ENCODE results near the gene ARPC1A. TPM values are rescaled to one million over a fixed set of nuclear protein-coding genes. Genes with fewer than 3 reads are reported as not detected.
"Not testable (repeated sequence)": the region's sequence is repeated elsewhere in the genome, so short reads cannot be mapped to it uniquely, and the experiment has no call there.

ARPC1A gene
- total and polyA plus RNA-seq, 2 donors (not counting 1 experiment from before 2014, with no cell fraction given), result 184 to 226 TPM

DNA sequence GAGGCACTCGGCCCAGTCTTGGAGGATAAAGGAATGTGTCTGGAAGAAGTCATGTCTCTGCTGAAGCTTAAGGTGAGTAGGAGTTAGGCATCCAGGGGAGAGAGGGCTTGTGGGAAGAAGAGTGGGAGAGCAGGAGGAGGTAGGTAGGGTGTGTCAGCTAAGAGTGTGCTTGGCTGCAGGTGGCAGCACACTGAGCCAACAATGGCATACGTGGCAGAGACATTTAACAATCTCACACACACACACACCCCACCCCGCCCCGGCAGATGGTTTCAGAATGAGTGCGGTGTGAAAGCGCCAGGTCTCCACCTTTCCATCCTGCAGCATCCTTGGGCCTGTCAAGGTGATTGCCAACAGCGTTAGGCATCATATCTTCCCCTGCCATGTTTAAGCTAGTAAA lies 11.2 kb upstream of the ARPC1A start:
- H3K27ac ChIP-seq (ENCODE audit: insufficient read depth, low read length), result no peak overlapping the region
- H3K4me2 ChIP-seq (ENCODE audit: extremely low read depth, insufficient read depth, low read length), result no peak overlapping the region
- H3K4me3 ChIP-seq (replicated peaks in 1 of 4; ENCODE audit: control extremely low read depth in 1 of 4, insufficient read depth in 1 of 4, low read depth in 3 of 4, low read length in 4 of 4), result no peak overlapping the region
- H2AFZ ChIP-seq (ENCODE audit: low read length), result no peak overlapping the region
- no peaks in the 10 kb centered on the region for H4K20me1 ChIP-seq (ENCODE audit: control insufficient read depth, extremely low read depth, insufficient read depth, low read length)
- TF ChIP-seq EZH2 (IDR thresholded peaks at IDR 0.05; ENCODE audit: low read length, missing control alignments), result no peak
- TF ChIP-seq, protein P1, sequence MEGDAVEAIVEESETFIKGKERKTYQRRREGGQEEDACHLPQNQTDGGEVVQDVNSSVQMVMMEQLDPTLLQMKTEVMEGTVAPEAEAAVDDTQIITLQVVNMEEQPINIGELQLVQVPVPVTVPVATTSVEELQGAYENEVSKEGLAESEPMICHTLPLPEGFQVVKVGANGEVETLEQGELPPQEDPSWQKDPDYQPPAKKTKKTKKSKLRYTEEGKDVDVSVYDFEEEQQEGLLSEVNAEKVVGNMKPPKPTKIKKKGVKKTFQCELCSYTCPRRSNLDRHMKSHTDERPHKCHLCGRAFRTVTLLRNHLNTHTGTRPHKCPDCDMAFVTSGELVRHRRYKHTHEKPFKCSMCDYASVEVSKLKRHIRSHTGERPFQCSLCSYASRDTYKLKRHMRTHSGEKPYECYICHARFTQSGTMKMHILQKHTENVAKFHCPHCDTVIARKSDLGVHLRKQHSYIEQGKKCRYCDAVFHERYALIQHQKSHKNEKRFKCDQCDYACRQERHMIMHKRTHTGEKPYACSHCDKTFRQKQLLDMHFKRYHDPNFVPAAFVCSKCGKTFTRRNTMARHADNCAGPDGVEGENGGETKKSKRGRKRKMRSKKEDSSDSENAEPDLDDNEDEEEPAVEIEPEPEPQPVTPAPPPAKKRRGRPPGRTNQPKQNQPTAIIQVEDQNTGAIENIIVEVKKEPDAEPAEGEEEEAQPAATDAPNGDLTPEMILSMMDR (conservative IDR thresholded peaks at IDR 0.05 in 1 of 2, IDR thresholded peaks at IDR 0.05 in 1 of 2; ENCODE audit: low read depth in 1 of 2, low read length in 2 of 2), result no peak
- no peak for DNase-seq (ENCODE audit: low read depth in 2 of 2)
- H3K36me3 ChIP-seq (ENCODE audit: control insufficient read depth, insufficient read depth, low read length), result no peaks in the 10 kb centered on the region
- no peaks in the 10 kb centered on the region for H3K4me1 ChIP-seq (ENCODE audit: control insufficient read depth, extremely low read depth, insufficient read depth, low read length)
- no peaks in the 10 kb centered on the region for H3K27me3 ChIP-seq (ENCODE audit: control insufficient read depth, insufficient read depth, low read length)
- no peak overlapping the region for H3K9ac ChIP-seq (ENCODE audit: insufficient read depth, low read length)
- H3K9me3 ChIP-seq (ENCODE audit: control insufficient read depth, insufficient read depth, low read depth, low read length), result no peaks in the 10 kb centered on the region
- no peaks in the 10 kb centered on the region for H3K79me2 ChIP-seq (ENCODE audit: control insufficient read depth, insufficient read depth, low read length)

DNA sequence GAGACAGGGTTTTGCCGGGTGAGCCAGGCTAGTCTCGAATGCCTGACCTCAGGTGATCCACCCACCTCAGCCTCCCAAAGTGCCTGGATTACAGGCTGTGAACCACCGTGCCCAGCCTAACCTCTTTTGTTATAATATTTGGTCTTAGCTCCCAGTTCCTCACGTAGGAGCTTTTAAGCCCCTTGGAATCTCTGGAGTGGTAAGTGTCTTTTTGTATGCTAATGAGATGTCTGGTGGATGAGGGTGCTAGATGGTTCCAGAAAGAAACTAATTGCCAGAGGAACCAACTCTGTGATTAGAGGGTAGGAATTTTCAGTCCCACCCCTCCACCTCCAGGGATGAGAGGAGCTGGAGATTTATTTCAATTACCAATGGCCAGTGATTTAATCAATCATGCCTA lies 5.3 kb upstream of the ARPC1A start:
- TF ChIP-seq, protein P1 (conservative IDR thresholded peaks at IDR 0.05 in 1 of 2, IDR thresholded peaks at IDR 0.05 in 1 of 2; ENCODE audit: low read depth in 1 of 2, low read length in 2 of 2), result no peak
- no peak for TF ChIP-seq EZH2 (IDR thresholded peaks at IDR 0.05; ENCODE audit: low read length, missing control alignments)
- Histone ChIP-seq H4K20me1 (ENCODE audit: control insufficient read depth, extremely low read depth, insufficient read depth, low read length) (no peaks in the 10 kb centered on the region), H3K4me1 (ENCODE audit: control insufficient read depth, extremely low read depth, insufficient read depth, low read length) (no peaks in the 10 kb centered on the region)

DNA sequence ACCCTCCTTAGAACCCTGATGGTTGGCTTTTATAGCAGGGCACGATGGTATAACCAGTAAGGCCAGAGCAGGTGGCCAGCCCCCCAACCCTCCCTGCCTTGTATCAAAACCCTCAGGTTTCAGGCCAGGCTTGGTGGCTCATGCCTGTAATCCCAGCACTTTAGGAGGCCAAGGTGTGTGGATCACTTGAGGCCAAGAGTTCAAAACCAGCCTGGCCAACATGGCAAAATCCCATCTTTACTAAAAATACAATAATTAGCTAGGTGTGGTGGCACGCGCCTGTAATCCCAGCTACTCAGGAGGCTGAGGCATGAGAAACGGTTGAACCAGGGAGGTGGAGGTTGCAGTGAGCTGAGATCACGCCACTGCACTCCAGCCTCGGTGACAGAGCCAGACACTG lies 3.0 kb upstream of the ARPC1A start:
- peaks cover 23% of the 10 kb centered on the region for H3K79me2 ChIP-seq (ENCODE audit: control insufficient read depth, insufficient read depth, low read length)
- H3K9me3 ChIP-seq (ENCODE audit: control insufficient read depth, insufficient read depth, low read depth, low read length); H3K4me2 ChIP-seq (ENCODE audit: extremely low read depth, insufficient read depth, low read length); H3K27me3 ChIP-seq (ENCODE audit: control insufficient read depth, insufficient read depth, low read length); H3K27ac ChIP-seq (ENCODE audit: insufficient read depth, low read length); H3K36me3 ChIP-seq (ENCODE audit: control insufficient read depth, insufficient read depth, low read length); H3K9ac ChIP-seq (ENCODE audit: insufficient read depth, low read length); H2AFZ ChIP-seq (ENCODE audit: low read length); H3K4me3 ChIP-seq (replicated peaks in 1 of 4; ENCODE audit: control extremely low read depth in 1 of 4, insufficient read depth in 1 of 4, low read depth in 3 of 4, low read length in 4 of 4); H3K4me1 ChIP-seq (ENCODE audit: control insufficient read depth, extremely low read depth, insufficient read depth, low read length); DNase-seq (ENCODE audit: low read depth in 2 of 2); H4K20me1 ChIP-seq (ENCODE audit: control insufficient read depth, extremely low read depth, insufficient read depth, low read length): not testable (repeated sequence)

More for the DNA sequence above, 5.3 kb upstream of the ARPC1A start:
- no peak for DNase-seq (ENCODE audit: low read depth in 2 of 2)
- Histone ChIP-seq H3K27ac (ENCODE audit: insufficient read depth, low read length) (no peak overlapping the region), H3K4me3 (replicated peaks in 1 of 4; ENCODE audit: control extremely low read depth in 1 of 4, insufficient read depth in 1 of 4, low read depth in 3 of 4, low read length in 4 of 4) (no peak overlapping the region), H3K9ac (ENCODE audit: insufficient read depth, low read length) (no peak overlapping the region), H3K79me2 (ENCODE audit: control insufficient read depth, insufficient read depth, low read length) (peaks cover 3% of the 10 kb centered on the region), H3K36me3 (ENCODE audit: control insufficient read depth, insufficient read depth, low read length) (no peaks in the 10 kb centered on the region), H2AFZ (ENCODE audit: low read length) (no peak overlapping the region), H3K27me3 (ENCODE audit: control insufficient read depth, insufficient read depth, low read length) (no peaks in the 10 kb centered on the region), H3K4me2 (ENCODE audit: extremely low read depth, insufficient read depth, low read length) (no peak overlapping the region), H3K9me3 (ENCODE audit: control insufficient read depth, insufficient read depth, low read depth, low read length) (no peaks in the 10 kb centered on the region)

Measured in fibroblast of lung (primary cell).